GM23338 (cell line): Measurements from ENCODE around the gene ZNF804B. TPM values are rescaled to one million over a fixed set of nuclear protein-coding genes. Genes with fewer than 3 reads are reported as not detected.

ENCODE experiments used
- CREB1 ChIP-seq: fragments of 250-450 bp; sonication (Bioruptor Pico); IDR thresholded peaks from 2 replicates; pipeline ENCODE4 v1.5.0; 2020; ENCODE audit warnings: low read depth, mild to moderate bottlenecking, moderate library complexity
- EZH2phosphoT487 ChIP-seq: fragments of 200-600 bp; sonication (generic); IDR thresholded peaks from one replicate; pipeline ENCODE4 v1.8.1; 2018; ENCODE audit warnings: antibody characterized with exemption; ENCODE audit not compliant: unreplicated experiment
- JUNB ChIP-seq: IDR thresholded peaks from one replicate; pipeline ENCODE4 v1.6.1; 2016; ENCODE audit warnings: antibody characterized with exemption; ENCODE audit not compliant: unreplicated experiment
- NANOG ChIP-seq: IDR thresholded peaks from 2 replicates; pipeline ENCODE4 v1.6.1; 2016; ENCODE audit warnings: antibody characterized with exemption, borderline replicate concordance
- POLR2AphosphoS5 ChIP-seq: IDR thresholded peaks from 2 replicates; pipeline ENCODE4 v1.6.1; 2016; ENCODE audit warnings: antibody characterized with exemption, low read depth
- STAT1 ChIP-seq: IDR thresholded peaks from one replicate; pipeline ENCODE4 v1.6.1; 2016; ENCODE audit warnings: antibody characterized with exemption; ENCODE audit not compliant: unreplicated experiment
- ZNF114 ChIP-seq: fragments of 250-450 bp; sonication (Bioruptor Pico); IDR thresholded peaks from 2 replicates; pipeline ENCODE4 v1.5.0; 2020; ENCODE audit warnings: mild to moderate bottlenecking, moderate library complexity
- ZNF331 ChIP-seq: fragments of 250-450 bp; sonication (Bioruptor Pico); IDR thresholded peaks from 2 replicates; pipeline ENCODE4 v1.5.0; 2020; ENCODE audit warnings: low read depth, mild to moderate bottlenecking, moderate library complexity
- polyA plus RNA-seq: library from polyadenylated mRNA; unstranded; fragments of >200 nt; fragmentation: Nextera tagmentation; extraction: Ambion mirVana; gene quantifications from 2 replicates; pipeline ENCODE4 v1.2.1, GENCODE V29; 2016
- total RNA-seq: library from RNA; depleted of rRNA; stranded (reverse); fragments of >200 nt; shearing (Covaris generic); gene quantifications from 2 replicates; pipeline ENCODE4 v1.2.3, GENCODE V29; 2014
- TF ChIP-seq, protein P1 (sequence below): fragments of 250-450 bp; sonication (Bioruptor Pico); IDR thresholded peaks from 2 replicates; pipeline ENCODE4 v1.5.0; 2020; ENCODE audit warnings: mild to moderate bottlenecking, moderate library complexity
- TF ChIP-seq, protein P2 (sequence below): IDR thresholded peaks from 2 replicates; pipeline ENCODE4 v1.6.1; 2016; ENCODE audit warnings: antibody characterized with exemption
- TF ChIP-seq, protein P3 (sequence below), 2 experiments: fragments of 200-600 bp in 1 of 2; sonication (generic) in 1 of 2; conservative IDR thresholded peaks; 2 replicates each; pipeline versions ENCODE4 v1.5.1 to v1.6.1; 2016 to 2017; ENCODE audit warnings: antibody characterized with exemption in 2 of 2, low read depth in 2 of 2, mild to moderate bottlenecking in 2 of 2, moderate library complexity in 1 of 2

ZNF804B gene
- total and polyA plus RNA-seq, 2 experiments from 2014 or later = not detected

DNA sequence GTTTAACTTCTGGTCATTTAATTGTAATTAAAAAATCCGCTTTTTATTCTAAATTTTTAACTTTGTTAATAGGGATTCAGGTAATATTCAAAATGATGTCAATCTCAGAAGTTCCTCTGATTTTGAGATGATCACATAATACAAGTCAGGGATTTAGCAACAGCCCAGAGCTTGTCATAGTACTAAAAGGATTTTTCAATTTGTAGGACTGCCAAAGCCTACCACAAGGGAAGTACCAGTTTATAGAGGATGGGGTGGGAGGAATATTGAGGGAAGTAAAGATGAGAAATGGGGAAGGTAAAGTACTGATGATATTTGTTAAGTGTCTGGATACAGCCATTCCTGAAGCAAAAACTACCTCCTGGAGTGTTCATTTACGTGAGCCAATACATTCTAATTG, 314.3 kb downstream of the ZNF804B start (continued):
- TF ChIP-seq, protein P1, sequence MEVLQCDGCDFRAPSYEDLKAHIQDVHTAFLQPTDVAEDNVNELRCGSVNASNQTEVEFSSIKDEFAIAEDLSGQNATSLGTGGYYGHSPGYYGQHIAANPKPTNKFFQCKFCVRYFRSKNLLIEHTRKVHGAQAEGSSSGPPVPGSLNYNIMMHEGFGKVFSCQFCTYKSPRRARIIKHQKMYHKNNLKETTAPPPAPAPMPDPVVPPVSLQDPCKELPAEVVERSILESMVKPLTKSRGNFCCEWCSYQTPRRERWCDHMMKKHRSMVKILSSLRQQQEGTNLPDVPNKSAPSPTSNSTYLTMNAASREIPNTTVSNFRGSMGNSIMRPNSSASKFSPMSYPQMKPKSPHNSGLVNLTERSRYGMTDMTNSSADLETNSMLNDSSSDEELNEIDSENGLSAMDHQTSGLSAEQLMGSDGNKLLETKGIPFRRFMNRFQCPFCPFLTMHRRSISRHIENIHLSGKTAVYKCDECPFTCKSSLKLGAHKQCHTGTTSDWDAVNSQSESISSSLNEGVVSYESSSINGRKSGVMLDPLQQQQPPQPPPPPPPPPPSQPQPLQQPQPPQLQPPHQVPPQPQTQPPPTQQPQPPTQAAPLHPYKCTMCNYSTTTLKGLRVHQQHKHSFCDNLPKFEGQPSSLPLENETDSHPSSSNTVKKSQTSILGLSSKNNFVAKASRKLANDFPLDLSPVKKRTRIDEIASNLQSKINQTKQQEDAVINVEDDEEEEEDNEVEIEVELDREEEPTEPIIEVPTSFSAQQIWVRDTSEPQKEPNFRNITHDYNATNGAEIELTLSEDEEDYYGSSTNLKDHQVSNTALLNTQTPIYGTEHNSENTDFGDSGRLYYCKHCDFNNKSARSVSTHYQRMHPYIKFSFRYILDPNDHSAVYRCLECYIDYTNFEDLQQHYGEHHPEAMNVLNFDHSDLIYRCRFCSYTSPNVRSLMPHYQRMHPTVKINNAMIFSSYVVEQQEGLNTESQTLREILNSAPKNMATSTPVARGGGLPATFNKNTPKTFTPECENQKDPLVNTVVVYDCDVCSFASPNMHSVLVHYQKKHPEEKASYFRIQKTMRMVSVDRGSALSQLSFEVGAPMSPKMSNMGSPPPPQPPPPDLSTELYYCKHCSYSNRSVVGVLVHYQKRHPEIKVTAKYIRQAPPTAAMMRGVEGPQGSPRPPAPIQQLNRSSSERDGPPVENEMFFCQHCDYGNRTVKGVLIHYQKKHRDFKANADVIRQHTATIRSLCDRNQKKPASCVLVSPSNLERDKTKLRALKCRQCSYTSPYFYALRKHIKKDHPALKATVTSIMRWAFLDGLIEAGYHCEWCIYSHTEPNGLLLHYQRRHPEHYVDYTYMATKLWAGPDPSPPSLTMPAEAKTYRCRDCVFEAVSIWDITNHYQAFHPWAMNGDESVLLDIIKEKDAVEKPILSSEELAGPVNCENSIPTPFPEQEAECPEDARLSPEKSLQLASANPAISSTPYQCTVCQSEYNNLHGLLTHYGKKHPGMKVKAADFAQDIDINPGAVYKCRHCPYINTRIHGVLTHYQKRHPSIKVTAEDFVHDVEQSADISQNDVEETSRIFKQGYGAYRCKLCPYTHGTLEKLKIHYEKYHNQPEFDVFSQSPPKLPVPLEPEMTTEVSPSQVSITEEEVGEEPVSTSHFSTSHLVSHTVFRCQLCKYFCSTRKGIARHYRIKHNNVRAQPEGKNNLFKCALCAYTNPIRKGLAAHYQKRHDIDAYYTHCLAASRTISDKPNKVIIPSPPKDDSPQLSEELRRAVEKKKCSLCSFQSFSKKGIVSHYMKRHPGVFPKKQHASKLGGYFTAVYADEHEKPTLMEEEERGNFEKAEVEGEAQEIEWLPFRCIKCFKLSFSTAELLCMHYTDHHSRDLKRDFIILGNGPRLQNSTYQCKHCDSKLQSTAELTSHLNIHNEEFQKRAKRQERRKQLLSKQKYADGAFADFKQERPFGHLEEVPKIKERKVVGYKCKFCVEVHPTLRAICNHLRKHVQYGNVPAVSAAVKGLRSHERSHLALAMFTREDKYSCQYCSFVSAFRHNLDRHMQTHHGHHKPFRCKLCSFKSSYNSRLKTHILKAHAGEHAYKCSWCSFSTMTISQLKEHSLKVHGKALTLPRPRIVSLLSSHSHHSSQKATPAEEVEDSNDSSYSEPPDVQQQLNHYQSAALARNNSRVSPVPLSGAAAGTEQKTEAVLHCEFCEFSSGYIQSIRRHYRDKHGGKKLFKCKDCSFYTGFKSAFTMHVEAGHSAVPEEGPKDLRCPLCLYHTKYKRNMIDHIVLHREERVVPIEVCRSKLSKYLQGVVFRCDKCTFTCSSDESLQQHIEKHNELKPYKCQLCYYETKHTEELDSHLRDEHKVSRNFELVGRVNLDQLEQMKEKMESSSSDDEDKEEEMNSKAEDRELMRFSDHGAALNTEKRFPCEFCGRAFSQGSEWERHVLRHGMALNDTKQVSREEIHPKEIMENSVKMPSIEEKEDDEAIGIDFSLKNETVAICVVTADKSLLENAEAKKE (CRISPR knock-in tag) = no peak
- TF ChIP-seq CREB1 (CRISPR knock-in tag) (no peak), ZNF114 (CRISPR knock-in tag) (no peak), JUNB (no peak), POLR2AphosphoS5 (no peak), NANOG (no peak), ZNF331 (no peak), STAT1 (no peak), EZH2phosphoT487 (no peak)
- TF ChIP-seq, protein P2, sequence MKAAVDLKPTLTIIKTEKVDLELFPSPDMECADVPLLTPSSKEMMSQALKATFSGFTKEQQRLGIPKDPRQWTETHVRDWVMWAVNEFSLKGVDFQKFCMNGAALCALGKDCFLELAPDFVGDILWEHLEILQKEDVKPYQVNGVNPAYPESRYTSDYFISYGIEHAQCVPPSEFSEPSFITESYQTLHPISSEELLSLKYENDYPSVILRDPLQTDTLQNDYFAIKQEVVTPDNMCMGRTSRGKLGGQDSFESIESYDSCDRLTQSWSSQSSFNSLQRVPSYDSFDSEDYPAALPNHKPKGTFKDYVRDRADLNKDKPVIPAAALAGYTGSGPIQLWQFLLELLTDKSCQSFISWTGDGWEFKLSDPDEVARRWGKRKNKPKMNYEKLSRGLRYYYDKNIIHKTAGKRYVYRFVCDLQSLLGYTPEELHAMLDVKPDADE = no peak
- TF ChIP-seq, protein P3, sequence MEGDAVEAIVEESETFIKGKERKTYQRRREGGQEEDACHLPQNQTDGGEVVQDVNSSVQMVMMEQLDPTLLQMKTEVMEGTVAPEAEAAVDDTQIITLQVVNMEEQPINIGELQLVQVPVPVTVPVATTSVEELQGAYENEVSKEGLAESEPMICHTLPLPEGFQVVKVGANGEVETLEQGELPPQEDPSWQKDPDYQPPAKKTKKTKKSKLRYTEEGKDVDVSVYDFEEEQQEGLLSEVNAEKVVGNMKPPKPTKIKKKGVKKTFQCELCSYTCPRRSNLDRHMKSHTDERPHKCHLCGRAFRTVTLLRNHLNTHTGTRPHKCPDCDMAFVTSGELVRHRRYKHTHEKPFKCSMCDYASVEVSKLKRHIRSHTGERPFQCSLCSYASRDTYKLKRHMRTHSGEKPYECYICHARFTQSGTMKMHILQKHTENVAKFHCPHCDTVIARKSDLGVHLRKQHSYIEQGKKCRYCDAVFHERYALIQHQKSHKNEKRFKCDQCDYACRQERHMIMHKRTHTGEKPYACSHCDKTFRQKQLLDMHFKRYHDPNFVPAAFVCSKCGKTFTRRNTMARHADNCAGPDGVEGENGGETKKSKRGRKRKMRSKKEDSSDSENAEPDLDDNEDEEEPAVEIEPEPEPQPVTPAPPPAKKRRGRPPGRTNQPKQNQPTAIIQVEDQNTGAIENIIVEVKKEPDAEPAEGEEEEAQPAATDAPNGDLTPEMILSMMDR (conservative IDR thresholded peaks at IDR 0.05; ENCODE audit: low read depth in 2 of 2) = no peak
